Measurements from ENCODE around the gene IL1RAP.
A peak's percentile ranks its signal among the peaks of the same experiment; 100 is the strongest.
"Not testable (repeated sequence)": the region's sequence is repeated elsewhere in the genome, so short reads cannot be mapped to it uniquely, and the experiment has no call there.

The IL1RAP gene

DNA sequence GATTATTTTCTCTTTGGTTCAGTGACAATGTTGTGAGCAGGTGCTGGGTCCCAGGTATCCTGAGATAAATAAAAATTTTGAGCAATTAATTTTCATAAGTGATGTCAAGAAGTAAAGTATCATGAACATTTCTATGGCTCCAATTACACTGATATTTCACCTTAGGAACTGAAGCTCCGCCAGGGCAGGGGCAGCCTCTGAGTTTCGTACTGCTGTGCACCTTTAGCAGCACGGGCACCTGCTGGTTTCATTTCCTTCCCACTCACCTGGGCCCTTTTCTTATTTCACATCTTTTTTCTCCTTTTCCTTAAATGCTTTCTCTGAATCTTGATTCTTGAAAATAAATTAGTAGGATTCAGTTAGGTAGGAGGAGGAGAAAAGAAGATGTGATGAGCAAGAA is 1.2 kb upstream of the IL1RAP start:
- DNase-seq = no peak

GRCh38 chr3:190514413-190515153 is 698 bp downstream of the IL1RAP start:
- peak; percentile 45 for DNase-seq

DNA sequence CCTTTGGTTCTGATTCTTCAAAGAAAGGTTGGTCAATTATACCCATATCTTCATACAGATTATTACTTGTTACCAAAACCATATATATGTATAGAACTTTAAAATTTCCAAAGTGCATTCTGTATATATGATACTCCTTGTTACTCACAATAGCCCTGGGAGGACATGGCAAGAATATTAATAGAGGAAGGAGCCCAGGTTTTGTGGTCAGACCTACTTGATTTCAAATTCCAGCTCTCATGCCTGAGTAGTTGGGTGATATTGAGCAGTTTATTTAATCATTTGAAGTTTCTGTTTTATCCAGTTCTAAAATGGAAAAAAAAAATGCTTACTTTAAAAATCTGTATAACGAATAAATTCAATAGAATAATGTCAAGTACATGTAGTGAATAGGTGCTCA is 2.5 kb downstream of the IL1RAP start:
- DNase-seq = no peak

- DNase-seq = no peak
Measured at GRCh38 chr3:190517687-190518086, 3.8 kb downstream of the IL1RAP start.

DNA sequence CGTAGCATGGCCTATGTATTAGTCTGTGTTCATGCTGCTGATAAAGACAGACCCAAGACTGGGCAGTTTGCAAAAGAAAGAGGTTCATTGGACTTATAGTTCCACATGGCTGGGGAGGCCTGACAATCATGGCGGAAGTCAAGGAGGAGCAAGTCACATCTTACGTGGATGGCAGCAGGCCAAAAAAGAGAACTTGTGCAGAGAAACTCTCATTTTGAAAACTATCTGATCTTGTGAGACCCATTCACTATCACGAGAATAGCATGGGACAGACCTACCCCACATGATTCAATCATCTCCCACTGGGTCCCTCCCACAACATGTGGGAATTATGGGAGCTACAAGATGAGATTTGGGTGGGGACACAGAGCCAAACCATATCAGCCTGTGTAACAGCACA is 4.6 kb downstream of the IL1RAP start:
- not testable (repeated sequence) for DNase-seq

DNA sequence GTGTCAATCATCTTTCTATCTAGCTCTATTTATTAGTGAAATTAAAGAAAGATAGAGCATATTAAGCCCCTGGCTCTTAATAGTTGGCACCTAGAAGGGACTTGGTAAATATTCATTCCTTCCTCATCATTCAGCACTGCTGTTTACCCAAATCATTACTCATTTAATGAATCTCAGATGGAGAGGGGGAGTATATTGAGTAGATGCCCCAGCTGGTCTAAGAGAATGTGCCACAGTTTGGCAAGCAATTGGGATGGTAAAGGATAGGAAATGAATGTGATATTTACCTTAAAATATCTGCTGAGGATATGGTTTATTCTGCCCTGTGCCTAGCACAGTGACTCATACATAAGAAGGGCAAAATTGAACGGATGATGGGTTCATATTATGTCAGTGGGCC is 6.0 kb downstream of the IL1RAP start:
- DNase-seq = no peak

DNA sequence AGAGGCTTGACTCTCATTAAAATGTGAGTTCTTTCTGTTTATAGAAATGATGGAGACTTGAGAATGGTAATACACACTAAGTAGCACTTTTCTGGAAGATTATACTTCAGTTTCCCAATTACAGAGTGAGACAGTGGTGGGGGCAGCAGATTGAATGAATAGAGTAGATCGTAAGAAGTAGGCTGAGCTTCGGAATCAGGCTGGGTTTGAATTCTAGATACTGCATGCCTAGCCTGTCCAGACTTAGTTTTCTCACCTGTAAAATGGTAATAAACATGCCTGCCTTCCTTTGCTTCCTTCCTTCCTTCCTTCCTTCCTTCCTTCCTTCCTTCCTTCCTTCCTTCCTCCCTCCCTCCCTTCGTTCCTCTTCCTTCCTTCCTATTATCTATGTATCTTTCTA is 8.1 kb downstream of the IL1RAP start:
- DNase-seq = no peak

- no peak for DNase-seq
Measured at GRCh38 chr3:190522621-190523222, 8.8 kb downstream of the IL1RAP start.

DNA sequence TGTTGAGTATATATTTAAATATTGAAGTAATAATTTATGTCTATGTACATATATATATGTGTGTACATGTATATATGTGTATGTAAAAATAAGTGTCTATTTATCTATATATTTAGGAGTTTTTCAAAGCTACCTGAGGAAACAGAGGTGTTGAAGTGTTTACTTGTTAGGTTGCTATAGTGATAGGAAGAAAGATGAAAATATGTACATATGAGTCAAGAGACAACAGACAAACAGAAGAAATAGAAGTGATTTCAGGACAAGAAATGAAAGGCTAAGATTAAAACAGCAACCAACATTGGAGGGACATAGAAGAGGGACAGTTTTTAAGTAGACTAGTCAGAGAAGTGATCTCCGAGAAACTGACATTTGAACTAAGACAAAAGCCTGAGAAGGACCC is 11.1 kb downstream of the IL1RAP start:
- no peak for DNase-seq

GRCh38 chr3:190525634-190526033 is 11.7 kb downstream of the IL1RAP start:
- DNase-seq = no peak

- DNase-seq = peak; percentile 65
Measured at GRCh38 chr3:190526787-190527762, 13.2 kb downstream of the IL1RAP start.

- no peak for DNase-seq
Measured at GRCh38 chr3:190528706-190529105, 14.8 kb downstream of the IL1RAP start.

DNA sequence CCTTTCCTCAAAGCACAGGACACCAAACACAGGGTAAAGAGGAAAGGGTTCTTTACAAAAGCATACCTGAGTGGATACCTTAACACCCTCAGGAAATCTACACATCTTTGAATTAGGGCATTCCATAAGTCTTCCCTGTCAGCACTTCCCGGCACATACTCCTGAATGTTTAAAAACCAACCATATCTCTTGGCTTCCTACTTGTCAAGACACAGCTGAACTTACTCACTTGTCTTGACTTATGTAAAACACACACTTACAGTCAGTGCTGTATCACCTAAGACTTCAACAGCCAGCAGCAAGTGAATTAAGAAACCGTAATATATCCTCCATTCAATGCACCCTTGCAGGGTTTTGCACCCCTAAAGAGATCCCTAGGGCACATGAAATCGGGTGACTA is 17.5 kb downstream of the IL1RAP start:
- DNase-seq = peak; percentile 33

GRCh38 chr3:190532731-190533203 is 18.9 kb downstream of the IL1RAP start:
- DNase-seq = no peak

GRCh38 chr3:190533511-190534281 is 19.8 kb downstream of the IL1RAP start:
- DNase-seq = peak; percentile 97

DNA sequence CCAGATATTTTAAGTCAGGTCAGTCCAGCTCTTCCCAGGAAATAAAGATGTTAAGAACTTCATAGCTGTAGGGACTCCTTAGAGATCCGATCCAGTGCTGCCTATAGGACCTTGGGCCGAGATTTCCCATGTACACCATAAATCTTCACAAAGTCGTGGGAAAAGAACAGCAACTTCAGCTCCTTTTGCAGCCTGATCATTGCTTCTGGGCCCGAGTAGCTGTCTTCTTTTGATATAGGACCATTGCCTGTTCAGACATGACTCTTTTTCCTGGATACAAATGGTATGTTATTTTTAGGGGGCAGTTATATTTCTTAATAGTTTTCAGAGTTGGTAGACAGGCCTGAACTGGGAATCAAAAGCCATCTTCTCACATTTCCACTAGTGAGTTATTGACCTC is 20.5 kb downstream of the IL1RAP start:
- peak; percentile 13 for DNase-seq

- no peak for DNase-seq
Measured at GRCh38 chr3:190534986-190535385, 21.1 kb downstream of the IL1RAP start.

DNA sequence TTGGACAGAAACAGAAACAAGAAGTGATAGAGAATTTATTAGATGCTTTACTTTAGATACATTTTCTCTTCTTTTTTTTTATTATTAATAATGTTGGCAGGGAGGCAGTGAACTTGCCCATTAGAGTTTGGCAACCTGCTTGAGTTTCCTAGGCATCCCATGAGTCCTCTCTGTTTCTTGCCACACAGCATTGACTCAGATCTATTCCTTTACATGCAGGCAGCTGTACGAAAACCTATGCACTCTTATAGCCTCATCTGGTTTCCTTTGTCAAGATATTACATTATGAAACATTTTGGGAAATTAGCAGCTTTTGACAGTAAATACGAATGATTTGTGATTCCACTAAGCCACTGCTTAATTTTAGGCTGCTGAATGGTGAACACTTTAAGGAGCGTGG is 23.3 kb downstream of the IL1RAP start:
- no peak for DNase-seq

GRCh38 chr3:190538288-190538687 is 24.4 kb downstream of the IL1RAP start:
- DNase-seq = no peak

DNA sequence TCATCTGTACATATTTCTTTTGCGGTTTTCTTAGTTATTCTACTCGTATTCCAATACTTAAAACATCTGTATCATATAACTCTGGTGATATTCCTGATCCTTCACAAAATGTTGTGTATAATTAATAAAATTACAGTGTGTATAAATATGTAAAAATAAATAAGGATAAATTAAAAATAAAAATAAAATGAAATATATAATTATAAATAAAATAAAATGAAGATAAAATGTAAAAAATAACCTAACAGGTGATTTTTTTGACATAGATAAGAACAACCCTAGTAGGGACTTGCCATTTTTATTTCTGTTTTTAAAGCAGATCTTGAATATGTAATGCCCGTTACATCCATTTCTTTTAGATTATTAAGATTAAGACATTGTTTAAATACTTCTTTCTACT is 25.6 kb downstream of the IL1RAP start:
- no peak for DNase-seq

DNA sequence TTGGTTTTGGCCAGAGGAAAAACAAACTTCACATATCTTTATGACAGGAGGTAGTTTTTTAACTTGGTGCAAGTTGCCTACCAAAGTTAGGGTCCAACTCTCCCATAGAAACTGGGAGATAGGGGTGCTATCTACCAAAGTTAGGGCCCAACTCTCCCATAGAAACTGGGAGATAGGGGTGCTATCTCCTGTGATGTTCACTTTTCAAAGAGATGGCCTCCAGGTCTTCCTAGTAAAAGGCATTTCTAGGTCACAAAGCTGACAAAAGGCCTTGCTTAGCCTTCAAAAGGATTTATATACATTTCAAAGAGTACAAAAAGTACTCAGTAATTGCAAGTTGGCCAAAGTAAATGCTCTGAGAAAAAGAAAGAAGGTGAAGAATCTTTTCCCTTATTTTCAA is 27.1 kb downstream of the IL1RAP start:
- DNase-seq = no peak

- DNase-seq = no peak
Measured at GRCh38 chr3:190541560-190541959, 27.7 kb downstream of the IL1RAP start.

GRCh38 chr3:190542846-190543245 is 29.0 kb downstream of the IL1RAP start:
- DNase-seq = no peak
